ENCODE results near the gene FAM83F.

DNA sequence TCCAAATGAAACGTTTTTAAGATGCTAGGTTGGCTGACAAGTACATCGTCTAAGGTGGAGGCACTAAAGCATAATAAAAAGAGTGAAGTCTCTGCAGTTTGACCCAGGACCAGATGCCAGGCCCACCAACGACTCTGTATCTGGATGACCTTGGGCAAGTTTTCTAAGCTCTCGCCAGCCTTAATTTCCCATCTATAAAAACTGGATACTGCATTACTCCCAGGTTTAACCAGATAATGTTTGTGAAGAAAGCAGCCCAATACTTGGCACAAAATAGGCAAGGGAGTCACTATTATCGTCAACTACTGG lies 49.0 kb downstream of the FAM83F start:
- TF ChIP-seq ZFP30 (CRISPR knock-in tag; IDR thresholded peaks at IDR 0.05) (no peak), ISL1 (CRISPR knock-in tag; IDR thresholded peaks at IDR 0.05) (no peak), ZC3H10 (CRISPR knock-in tag; IDR thresholded peaks at IDR 0.05) (no peak), GLIS3 (CRISPR knock-in tag; IDR thresholded peaks at IDR 0.05) (no peak), ZFP3 (CRISPR knock-in tag; IDR thresholded peaks at IDR 0.05) (no peak), RARB (CRISPR knock-in tag; IDR thresholded peaks at IDR 0.05) (no peak), ZNF8 (CRISPR knock-in tag; IDR thresholded peaks at IDR 0.05) (no peak), ZNF70 (CRISPR knock-in tag; IDR thresholded peaks at IDR 0.05) (no peak), PPARA (CRISPR knock-in tag; IDR thresholded peaks at IDR 0.05; ENCODE audit: borderline replicate concordance) (no peak), CSDC2 (CRISPR knock-in tag; IDR thresholded peaks at IDR 0.05) (no peak), ZNF565 (CRISPR knock-in tag; conservative IDR thresholded peaks at IDR 0.05; ENCODE audit: low read depth) (no peak)
- TF ChIP-seq, protein P1, sequence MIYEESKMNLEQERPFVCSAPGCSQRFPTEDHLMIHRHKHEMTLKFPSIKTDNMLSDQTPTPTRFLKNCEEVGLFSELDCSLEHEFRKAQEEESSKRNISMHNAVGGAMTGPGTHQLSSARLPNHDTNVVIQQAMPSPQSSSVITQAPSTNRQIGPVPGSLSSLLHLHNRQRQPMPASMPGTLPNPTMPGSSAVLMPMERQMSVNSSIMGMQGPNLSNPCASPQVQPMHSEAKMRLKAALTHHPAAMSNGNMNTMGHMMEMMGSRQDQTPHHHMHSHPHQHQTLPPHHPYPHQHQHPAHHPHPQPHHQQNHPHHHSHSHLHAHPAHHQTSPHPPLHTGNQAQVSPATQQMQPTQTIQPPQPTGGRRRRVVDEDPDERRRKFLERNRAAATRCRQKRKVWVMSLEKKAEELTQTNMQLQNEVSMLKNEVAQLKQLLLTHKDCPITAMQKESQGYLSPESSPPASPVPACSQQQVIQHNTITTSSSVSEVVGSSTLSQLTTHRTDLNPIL (CRISPR knock-in tag; IDR thresholded peaks at IDR 0.05; ENCODE audit: low read depth) = no peak
- TF ChIP-seq, protein P2, sequence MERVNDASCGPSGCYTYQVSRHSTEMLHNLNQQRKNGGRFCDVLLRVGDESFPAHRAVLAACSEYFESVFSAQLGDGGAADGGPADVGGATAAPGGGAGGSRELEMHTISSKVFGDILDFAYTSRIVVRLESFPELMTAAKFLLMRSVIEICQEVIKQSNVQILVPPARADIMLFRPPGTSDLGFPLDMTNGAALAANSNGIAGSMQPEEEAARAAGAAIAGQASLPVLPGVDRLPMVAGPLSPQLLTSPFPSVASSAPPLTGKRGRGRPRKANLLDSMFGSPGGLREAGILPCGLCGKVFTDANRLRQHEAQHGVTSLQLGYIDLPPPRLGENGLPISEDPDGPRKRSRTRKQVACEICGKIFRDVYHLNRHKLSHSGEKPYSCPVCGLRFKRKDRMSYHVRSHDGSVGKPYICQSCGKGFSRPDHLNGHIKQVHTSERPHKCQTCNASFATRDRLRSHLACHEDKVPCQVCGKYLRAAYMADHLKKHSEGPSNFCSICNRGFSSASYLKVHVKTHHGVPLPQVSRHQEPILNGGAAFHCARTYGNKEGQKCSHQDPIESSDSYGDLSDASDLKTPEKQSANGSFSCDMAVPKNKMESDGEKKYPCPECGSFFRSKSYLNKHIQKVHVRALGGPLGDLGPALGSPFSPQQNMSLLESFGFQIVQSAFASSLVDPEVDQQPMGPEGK (CRISPR knock-in tag; IDR thresholded peaks at IDR 0.05; ENCODE audit: borderline replicate concordance) = no peak
- TF ChIP-seq, protein P3, sequence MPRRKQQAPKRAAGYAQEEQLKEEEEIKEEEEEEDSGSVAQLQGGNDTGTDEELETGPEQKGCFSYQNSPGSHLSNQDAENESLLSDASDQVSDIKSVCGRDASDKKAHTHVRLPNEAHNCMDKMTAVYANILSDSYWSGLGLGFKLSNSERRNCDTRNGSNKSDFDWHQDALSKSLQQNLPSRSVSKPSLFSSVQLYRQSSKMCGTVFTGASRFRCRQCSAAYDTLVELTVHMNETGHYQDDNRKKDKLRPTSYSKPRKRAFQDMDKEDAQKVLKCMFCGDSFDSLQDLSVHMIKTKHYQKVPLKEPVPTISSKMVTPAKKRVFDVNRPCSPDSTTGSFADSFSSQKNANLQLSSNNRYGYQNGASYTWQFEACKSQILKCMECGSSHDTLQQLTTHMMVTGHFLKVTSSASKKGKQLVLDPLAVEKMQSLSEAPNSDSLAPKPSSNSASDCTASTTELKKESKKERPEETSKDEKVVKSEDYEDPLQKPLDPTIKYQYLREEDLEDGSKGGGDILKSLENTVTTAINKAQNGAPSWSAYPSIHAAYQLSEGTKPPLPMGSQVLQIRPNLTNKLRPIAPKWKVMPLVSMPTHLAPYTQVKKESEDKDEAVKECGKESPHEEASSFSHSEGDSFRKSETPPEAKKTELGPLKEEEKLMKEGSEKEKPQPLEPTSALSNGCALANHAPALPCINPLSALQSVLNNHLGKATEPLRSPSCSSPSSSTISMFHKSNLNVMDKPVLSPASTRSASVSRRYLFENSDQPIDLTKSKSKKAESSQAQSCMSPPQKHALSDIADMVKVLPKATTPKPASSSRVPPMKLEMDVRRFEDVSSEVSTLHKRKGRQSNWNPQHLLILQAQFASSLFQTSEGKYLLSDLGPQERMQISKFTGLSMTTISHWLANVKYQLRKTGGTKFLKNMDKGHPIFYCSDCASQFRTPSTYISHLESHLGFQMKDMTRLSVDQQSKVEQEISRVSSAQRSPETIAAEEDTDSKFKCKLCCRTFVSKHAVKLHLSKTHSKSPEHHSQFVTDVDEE (CRISPR knock-in tag; IDR thresholded peaks at IDR 0.05) = no peak
